Gastroesophageal sphincter (tissue), 3 donors: Measurements from ENCODE around the gene LRIG1.

Source experiments
- CTCF ChIP-seq, 4 experiments: fragments of 200-600 bp in 2 of 4; fragments of 450-650 bp in 2 of 4; sonication (generic) in 1 of 4; IDR thresholded peaks; one replicate each; pipeline ENCODE4 v1.5.1; 2017 to 2019; ENCODE audit warnings: antibody characterized with exemption in 4 of 4, mild to moderate bottlenecking in 2 of 4, moderate library complexity in 2 of 4
- EP300 ChIP-seq: sonication (generic); formaldehyde crosslinking; IDR thresholded peaks from one replicate; pipeline ENCODE4 v1.6.1; 2017; ENCODE audit warnings: antibody characterized with exemption, mild to moderate bottlenecking
- POLR2A ChIP-seq, 2 donors: fragments of 450-650 bp; IDR thresholded peaks; one replicate each; pipeline ENCODE4 v1.6.1; 2017; ENCODE audit warnings: antibody characterized with exemption in 2 of 2, mild to moderate bottlenecking in 2 of 2, moderate library complexity in 1 of 2
- POLR2AphosphoS5 ChIP-seq: sonication (generic); formaldehyde crosslinking; IDR thresholded peaks from one replicate; pipeline ENCODE4 v1.6.1; 2017; ENCODE audit warnings: antibody characterized with exemption

GRCh38 chr3:66500576-66501482, at the start of gene LRIG1:
- TF ChIP-seq EP300 = no peak
- TF ChIP-seq POLR2AphosphoS5 = peak; percentile 77
- peak in 2 of 4 experiments; percentile 41 to 47 for TF ChIP-seq CTCF (IDR thresholded peaks at IDR 0.05)
- TF ChIP-seq POLR2A (IDR thresholded peaks at IDR 0.05) = peak; percentile 84 to 88
